SHP77 treated with DMSO at 0.1 percent for 48 hours (cell line): Measurements from ENCODE around the gene PRELID1.
A peak's percentile ranks its signal among the peaks of the same experiment; 100 is the strongest.
"Not testable (repeated sequence)": the region's sequence is repeated elsewhere in the genome, so short reads cannot be mapped to it uniquely, and the experiment has no call there.

ENCODE experiments used
- DNase-seq: peaks from one replicate; lab custom pipeline; 2025; lab: John Stamatoyannopoulos, UW

Gene PRELID1, protein sequence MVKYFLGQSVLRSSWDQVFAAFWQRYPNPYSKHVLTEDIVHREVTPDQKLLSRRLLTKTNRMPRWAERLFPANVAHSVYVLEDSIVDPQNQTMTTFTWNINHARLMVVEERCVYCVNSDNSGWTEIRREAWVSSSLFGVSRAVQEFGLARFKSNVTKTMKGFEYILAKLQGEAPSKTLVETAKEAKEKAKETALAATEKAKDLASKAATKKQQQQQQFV

DNA sequence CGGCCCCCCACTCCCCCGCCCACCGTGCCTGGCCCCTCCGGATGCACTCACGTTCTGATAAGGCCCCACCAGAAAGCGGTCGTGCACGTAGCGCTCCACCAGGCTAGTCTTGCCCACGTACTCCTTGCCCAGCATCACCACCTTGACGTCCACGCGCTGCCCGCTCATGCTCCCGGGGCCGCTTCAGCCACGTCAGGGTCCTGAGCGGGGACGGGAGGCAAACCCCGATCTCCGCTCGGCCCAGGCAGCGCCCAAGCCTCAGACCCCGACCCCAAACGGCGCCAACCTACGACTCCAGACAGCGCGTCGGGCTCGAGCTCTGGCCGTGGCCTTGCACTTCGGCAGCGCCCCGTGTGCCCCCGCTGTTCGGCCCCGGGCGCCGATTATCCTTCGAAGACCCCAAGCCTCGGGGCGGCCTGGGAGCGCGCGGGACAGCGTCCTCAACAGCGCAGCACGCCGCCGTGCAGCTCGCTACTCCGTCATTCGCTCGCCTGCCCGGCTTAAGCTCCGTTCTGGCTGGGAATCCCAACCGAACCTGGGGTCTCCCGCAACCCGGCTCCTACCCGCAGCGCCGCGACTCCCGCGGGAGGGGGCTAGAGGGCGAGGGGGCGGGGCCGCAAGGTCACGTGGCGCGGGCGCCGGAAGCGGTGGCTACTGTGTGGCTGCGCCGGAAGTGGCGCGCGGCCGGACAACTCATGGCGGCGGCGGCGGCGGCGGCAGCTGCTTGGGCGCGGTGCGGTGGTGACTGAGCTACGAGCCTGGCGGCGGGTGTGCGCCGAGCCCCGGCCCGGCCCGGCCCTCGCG lies at the start of gene PRELID1, which contains the start of gene RAB24:
Gene PRELID1 (plus strand): TSS at position 679 of the 804 bp plus-strand sequence. CDS start 187 bp downstream, outside the sequence.
Gene RAB24 (minus strand): TSS at position 599 of the 804 bp plus-strand sequence. CDS start 431 bp downstream, at position 168.
- peak; percentile 50 for DNase-seq

DNA sequence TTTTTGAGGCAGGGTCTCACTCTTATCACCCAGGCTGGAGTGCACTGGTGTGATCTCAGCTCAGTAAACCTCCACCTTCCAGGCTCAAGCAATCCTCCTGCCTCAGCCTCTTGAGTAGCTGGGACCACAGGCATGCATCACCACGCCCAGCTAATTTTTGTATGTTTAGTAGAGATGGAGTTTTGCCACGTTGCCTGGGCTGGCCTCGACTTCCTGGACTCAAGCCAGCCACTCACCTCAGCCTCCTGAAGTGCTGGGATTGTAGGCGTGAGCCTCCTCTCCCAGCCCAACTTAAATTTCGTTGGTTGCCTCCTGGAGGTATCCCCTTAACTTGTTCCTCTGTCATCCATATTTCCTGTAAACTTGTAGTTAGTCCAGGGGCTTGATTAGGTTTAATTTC lies 47.3 kb upstream of the PRELID1 start:
- DNase-seq: no peak

DNA sequence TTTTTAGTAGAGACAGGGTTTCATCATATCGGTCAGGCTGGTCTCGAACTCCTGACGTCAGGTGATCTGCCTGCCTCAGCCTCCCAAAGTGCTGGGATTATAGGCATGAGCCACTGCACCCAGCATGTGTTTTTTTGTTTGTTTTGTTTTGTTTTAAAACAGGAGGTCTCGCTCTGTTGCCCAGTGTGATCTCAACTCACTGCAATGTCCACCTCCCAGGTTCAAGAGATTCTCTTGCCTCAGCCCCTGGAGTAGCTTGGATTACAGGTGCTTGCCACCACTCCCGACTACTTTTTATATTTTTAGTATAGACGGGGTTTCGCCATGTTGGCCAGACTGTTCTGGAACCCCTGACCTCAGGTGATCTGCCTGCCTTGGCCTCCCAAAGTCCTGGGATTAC lies 44.9 kb upstream of the PRELID1 start:
- not testable (repeated sequence) for DNase-seq

DNA sequence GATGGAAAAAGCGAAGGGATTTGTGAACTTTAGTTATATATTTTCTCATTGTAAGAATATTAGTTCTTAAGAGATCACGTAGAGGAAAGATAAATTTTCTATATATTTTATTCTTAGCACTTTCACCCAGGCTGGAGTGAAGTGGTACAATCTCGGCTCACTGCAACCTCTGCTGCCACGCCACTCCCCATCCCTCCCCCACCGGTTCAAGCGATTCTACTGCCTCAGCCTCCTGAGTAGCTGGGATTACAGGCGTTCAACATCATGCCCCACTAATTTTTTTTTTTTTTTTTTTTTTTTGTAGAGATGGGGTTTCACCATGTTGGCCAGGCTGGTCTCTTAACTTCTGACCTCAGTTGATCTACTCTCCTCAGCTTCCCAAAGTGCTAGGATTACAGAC lies 42.6 kb upstream of the PRELID1 start:
- no peak for DNase-seq

DNA sequence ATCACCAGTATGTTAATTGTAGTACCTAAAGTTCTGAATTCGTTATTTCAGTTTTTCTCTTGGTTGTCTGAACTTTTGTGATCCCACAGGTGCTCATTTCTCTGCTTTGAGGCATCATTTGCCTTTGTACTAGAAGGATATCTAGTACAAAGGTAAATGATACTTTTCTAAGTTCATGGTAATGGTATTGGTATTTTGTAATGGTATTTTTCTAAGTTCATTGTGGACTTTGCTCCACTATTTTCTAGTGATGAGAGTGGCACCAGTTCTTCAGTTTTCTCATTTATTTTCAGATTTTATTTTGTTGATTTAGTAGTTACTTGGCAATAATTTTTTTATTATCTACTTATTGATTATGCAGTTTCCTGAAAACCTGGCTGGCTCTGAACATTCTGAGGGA lies 42.1 kb upstream of the PRELID1 start:
- DNase-seq: no peak

DNA sequence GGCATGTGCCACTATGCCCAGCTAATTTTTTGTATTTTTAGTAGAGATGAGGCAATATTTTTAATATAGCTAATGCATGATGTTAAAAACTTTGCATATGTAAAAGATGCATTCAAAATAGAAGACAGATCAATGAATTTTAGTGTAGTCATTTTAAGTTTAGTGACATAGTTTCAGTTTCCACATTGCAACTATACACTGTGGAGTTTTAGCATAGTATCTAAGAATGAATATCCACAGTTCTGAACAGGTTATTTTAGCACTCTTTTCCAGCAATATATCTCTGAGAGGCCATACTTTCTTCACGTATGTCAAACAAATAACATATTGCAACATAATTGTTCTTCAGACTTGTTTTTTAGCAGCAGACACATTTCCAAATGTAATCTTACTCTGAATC lies 39.4 kb upstream of the PRELID1 start:
- no peak for DNase-seq

DNA sequence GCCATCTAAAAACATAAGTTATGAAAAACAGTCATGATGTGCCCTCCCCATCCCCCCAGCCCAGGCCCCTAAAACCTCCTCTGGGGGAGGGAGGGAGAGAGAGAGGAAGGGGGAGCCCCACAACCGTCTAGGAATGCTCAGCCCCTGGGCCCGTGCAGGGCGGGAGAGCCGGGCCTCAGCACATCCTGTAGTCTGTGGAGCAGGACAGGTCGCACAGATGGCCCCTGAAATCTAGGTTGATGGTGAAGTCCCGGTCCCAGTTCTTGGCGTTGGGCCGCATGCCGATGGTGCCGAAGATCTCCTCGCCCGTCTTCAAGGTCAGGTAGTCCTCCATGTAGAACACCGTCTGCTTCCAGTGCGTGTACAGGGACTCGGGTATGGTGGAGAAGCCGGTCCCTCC lies 38.2 kb upstream of the PRELID1 start:
- DNase-seq: no peak

DNA sequence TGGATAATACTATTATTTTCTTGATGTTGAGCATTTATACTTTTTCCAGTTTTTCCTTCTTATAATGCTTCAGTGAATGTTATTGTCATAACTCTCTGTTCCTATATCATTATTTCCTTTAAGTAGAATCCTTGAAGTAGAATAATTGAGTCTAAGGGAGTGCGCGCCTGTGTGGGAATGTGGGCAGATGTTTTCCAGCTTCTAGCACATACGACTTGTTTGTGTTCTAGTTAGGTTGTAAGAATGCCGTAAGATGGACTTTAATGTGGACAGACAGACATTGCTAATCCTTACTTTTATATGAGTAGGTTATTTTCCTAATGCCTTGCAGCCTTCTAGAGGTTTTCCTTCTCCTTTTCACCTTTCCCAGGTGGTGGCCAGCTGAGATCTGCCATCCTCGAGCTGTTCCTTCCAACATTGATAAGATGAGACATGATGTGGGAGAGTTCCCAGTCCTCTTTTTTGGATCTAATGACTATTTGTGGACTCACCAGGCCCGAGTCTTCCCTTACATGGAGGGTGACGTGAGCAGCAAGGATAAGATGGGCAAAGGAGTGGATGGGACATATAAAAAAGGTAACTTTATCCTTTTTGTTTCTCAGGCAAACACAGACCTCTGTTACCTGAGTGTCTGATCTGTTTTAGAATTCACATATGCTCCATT lies 34.2 kb upstream of the PRELID1 start:
- no peak for DNase-seq

DNA sequence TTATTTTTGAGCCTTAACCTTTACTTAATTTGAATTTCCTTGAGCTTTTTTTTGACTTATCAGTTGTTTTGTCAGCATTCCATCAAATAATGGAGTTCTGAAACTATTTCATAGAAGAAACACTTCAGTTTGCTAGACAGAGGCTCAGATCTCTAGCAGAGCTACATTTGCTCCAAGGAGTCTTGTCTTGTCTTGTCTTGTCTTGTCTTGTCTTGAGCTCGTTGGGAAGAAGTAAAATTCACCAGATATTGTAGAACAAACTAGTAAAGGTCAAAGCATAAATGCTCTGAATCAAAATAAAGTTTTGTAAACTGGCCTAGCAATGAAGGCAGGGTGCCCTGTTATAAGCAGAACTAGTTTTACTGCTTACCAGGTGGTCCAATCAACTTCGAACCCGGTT lies 33.6 kb upstream of the PRELID1 start:
- no peak for DNase-seq

DNA sequence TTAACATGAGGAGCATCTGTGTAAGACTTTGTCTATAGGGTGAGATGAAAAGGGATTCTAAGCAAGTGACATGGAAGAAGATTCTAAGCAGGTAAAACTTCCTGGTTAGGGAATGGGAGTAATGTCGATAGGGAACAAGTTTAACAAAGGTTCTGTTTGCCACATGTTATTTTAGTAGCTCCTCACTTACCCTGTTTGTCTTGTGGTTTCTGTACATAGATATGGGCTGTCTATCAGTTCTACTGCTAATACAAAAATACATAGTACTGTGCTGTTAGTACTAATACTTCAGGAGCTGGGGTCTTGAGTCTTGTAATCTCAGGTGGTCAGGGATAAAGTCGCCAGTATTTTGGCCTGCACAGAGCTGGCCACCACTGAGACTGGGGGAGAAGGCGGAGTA lies 32.9 kb upstream of the PRELID1 start:
- no peak for DNase-seq

DNA sequence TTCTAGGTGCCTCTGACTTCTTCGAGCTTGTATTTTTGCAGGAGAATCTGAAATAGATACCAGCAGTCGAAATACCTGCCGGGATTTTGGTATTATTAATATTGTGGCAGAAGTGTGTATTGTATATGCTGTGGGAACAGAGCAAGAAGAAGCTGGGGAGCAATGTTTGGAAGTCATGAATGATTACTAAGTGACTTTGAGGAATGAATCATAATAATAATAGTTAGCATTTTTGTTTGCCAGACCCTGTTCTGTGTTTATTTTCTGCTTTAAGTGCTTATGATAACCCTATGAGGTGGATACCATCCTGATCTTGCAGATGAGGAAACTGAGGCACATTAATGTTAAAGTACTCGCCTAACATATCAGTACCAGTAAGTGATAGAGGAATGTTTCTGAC lies 32.5 kb upstream of the PRELID1 start:
- no peak for DNase-seq

DNA sequence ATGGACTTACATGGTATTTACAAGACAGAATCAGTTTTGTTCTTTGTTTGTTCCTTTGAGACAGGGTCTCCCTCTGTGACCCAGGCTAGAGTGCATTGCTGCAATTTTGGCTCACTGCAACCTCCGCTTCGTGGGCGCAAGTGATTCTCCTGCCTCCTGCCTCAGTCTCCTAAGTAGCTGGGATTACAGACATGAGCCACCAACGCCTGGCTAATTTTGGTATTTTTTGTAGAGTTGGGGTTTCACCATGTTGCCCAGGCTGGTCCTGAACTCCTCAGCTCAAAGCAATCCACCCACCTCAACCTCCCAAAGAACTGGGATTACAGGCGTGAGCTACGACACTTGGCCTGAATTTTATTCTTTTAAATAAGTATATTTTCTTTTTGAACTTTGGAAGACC lies 27.7 kb upstream of the PRELID1 start:
- no peak for DNase-seq

DNA sequence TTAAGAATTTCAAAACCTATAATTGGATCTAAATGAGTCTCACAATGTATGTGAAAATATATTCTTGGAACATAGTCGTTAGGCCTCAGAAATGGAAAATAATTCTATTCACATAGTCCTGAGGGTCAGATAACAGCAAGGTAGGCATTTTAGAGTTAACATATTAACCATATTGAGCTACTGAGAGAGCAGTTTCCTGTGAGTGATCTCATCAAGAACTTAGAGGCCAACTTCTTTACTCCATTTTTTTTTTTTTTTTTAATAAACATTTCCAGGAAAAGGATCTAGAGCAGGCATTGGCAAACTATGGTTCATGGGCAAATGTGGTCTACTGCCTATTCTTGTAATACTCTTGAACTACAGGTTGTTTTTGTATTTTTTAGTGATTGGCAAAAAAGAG lies 26.7 kb upstream of the PRELID1 start:
- no peak for DNase-seq

DNA sequence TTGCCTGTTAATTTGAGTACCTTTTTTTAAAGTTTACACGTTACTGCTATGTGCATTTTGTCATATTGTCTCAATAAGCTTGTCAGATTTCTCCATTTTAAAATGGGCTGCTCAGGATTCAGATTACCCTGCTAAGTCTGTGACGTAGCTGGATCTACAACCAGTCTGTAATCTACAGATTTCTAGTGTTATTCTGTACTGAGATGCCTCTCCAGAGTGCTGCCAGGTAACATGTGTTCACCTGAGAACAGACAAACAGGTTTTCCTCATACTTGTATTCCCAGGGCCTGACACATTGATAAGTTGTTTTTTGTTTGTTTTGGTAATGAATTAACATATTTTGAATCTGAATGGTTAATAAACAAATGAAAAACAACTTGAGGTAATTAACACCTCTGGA lies 15.4 kb upstream of the PRELID1 start:
- DNase-seq: no peak

DNA sequence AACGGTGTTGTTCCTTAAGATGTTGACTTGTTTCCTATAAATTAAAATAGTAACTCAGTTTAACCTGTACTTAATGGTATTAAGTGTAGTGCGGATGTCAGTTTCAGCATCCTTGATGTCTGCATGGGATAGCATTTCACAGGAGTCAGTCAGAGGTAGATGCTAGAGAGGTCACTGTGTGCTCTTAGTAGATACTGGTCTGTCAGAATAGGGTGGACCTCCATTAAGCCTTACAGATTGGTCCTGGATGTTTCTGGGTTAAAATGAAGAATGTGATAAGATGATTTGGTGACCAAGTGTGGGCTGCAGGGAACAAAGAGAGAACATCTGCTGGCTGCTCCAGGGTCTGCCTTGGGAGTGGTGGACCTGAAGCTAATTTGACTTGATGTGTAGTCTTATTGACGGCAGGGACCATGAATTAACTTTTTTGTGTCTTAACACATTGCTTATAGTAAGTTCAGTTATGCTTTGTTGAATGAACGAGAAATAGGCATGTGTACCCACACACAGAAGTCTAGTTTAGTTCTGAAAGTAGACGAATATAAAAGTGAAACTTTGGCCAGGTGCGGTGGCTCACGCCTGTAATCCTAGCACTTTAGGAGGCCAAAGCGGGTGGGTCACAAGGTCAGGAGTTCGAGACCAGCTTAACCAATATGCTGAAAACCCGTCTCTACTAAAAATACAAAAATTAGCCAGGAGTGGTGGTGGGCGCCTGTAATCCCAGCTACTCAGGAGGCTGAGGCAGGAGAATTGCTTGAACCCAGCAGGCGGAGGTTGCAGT lies 12.6 kb upstream of the PRELID1 start:
- no peak for DNase-seq

DNA sequence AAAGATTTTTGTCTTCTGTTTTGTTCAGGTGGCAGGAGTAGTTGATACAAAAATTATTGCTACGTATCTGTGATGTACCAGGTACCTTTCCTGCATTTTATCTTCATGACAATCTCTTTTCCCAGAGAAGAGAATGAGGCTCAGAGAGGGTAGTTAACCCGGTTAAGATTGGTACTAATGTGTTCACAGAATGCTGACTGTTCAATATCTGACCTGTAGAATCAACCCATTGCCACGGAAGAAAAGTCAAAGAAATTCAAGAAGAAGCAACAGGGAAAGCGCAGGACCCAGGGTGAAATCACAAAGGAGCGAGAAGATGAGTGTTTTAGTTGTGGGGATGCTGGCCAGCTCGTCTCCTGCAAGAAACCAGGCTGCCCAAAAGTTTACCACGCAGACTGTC lies 11.9 kb upstream of the PRELID1 start:
- DNase-seq: no peak

DNA sequence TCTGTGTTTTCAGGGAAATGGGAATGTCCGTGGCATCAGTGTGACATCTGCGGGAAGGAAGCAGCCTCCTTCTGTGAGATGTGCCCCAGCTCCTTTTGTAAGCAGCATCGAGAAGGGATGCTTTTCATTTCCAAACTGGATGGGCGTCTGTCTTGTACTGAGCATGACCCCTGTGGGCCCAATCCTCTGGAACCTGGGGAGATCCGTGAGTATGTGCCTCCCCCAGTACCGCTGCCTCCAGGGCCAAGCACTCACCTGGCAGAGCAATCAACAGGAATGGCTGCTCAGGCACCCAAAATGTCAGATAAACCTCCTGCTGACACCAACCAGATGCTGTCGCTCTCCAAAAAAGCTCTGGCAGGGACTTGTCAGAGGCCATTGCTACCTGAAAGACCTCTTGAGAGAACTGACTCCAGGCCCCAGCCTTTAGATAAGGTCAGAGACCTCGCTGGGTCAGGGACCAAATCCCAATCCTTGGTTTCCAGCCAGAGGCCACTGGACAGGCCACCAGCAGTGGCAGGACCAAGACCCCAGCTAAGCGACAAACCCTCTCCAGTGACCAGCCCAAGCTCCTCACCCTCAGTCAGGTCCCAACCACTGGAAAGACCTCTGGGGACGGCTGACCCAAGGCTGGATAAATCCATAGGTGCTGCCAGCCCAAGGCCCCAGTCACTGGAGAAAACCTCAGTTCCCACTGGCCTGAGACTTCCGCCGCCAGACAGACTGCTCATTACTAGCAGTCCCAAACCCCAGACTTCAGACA lies 9.6 kb upstream of the PRELID1 start:
- DNase-seq: no peak

DNA sequence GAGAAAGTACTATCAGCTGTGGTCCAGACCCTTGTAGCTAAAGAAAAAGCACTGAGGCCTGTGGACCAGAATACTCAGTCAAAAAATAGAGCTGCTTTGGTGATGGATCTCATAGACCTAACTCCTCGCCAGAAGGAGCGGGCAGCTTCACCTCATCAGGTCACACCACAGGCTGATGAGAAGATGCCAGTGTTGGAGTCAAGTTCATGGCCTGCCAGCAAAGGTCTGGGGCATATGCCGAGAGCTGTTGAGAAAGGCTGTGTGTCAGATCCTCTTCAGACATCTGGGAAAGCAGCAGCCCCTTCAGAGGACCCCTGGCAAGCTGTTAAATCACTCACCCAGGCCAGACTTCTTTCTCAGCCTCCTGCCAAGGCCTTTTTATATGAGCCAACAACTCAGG lies 9.0 kb upstream of the PRELID1 start:
- DNase-seq: no peak

DNA sequence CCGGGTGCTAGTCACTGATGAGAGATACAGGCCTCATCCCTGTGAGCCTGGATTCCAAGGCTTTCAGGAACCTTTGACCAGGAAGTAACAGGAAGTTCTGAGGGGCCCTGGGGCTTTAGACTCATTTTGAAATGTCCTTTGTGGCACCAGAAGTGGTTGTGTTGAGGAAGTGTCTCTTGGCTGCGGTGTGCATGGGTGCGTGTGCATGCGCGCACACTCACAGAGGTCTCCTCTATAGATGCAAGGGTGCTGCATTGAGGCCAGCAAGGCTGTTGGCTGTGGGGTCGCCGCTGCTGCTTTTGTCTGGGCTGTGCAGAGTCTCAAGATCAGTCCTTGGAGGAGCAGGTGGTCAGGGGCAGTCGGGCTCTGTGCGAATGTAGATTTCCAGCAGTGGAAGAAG lies 7.7 kb upstream of the PRELID1 start:
- DNase-seq: no peak

DNA sequence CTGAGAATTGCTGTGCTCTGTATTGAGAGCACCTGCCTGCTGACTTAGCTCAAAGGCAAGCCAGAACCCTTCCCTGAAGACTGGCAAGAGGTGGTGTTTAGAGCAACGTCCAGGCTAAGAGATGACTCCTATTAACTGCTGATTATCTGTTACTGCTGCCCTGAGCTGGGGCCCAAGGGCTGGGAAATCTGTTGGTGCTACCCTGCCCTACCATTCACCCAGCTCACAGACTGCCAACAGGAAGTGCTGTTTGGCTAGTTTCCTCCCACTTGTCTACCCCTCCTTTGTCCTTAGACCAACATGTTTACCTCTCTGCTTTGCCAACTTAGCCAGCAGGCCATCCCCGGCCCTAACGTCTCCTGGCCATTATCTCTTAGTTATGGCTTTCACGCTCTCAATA lies 7.0 kb upstream of the PRELID1 start:
- no peak for DNase-seq

DNA sequence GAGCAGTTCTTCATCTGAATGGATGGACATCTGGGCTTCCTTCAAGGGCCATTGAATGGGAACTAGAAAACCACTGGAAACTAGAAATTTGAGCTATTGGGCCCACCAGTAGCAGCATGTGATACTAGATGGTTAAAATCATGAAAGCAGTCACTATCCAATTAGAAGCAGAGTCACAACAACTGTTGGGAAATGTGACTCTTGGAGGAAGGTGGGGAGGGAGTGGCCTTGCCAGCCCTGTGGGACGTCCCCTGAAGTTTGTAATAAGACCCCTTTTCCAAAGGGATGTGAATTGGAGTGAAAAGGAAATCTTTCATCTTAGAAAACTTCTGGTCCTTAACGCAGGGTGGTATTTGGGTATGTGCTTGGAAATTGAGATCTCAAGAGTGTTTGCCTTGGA lies 5.7 kb upstream of the PRELID1 start:
- no peak for DNase-seq

DNA sequence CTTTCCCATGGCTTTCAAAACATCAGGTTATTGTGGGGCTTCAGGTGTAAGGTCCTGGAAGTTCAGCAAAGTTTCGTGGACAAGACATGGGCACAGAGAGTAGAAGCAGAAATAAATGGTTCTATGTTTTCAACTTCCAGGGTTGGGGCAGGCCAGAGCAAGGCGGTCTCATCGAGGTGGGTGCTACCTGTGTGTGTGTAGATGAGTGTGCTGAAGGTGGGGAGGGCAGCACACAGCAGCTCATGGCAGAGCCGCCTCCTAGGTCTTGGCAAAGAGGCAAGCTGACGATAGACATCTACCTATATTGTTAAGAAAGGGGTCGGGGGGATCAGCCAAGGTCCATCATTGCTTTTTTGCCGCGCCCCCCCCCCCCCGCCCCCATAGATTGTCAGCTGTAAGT lies 3.9 kb upstream of the PRELID1 start:
- no peak for DNase-seq
